ENCODE results near the gene EHMT1. TPM values are rescaled to one million over a fixed set of nuclear protein-coding genes. Genes with fewer than 3 reads are reported as not detected.

EHMT1 gene
- total and polyA plus RNA-seq, 2 of the 13 experiments (the other 11 are each of a cell fraction or from before 2014, with no cell fraction given): 23.0 to 27.1 TPM

DNA sequence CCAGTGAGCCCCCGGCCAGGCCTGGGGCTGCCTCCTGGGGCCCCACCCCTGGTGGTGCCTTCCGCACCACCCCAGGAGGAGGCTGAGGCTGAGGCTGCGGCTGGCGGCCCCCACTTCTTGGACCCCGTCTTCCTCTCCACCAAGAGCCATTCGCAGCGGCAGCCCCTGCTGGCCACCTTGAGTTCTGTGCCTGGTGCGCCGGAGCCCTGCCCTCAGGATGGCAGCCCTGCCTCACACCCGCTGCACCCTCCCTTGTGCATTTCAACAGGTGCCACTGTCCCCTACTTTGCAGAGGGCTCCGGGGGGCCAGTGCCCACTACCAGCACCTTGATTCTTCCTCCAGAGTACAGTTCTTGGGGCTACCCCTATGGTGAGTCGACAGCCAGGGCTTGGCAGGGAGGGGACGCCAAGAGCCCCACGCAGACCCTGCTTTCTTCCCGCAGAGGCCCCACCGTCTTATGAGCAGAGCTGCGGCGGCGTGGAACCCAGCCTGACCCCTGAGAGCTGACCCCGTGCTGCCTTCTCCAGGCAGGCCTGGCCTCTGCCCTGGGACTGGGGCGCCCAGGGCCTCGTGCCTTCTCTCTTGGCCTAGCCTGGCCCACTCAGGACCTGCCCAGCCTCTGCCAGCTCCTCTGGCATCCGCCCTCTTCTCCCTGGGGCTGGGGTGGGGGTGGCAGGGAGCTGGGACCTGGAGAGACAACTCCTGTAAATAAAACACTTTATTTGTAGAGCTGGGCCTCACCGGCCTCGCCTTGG is 4.0 kb upstream of the EHMT1 start:
- CTCF ChIA-PET (ENCODE audit: low intra/inter-chr PET ratio, low total read pairs): no interaction called here
- H2AFZ ChIP-seq (ENCODE audit: low read length): no peak overlapping the region
- ATAC-seq (no peak), FAIRE-seq (no peak), DNase-seq (ENCODE audit: low spot score) (no peak)
- no peaks in the 10 kb centered on the region; a peak in 1 of 5 replicates for H3K27me3 ChIP-seq (ENCODE audit: control insufficient read depth in 1 of 2, insufficient read depth in 2 of 2, low read length in 2 of 2)
- WGBS (ENCODE audit: low lambda C conversion rate): 98% methylated on average over 13 of the region's 25 CpGs
- POLR2A ChIA-PET: no interaction called here
- peaks cover 2% of the 10 kb centered on the region; the same call in 1 of the 2 replicates for H4K20me1 ChIP-seq (ENCODE audit: insufficient read depth, low read length)
- in situ Hi-C loops (cut with HindIII; ENCODE audit: extremely low pct_ligation_motif_present, low pct_unique_long_range_greater_than_20kb): no loop called here
- H3K9me3 ChIP-seq (ENCODE audit: low read length): no peaks in the 10 kb centered on the region
- no peak overlapping the region for H3K27ac ChIP-seq (ENCODE audit: extremely low read length, insufficient read depth, low read length)
- BruUV-seq (replicated peaks): no TSS peak
- no peak overlapping the region for H3K4me2 ChIP-seq (ENCODE audit: low read depth, low read length)
- intact Hi-C loops (cut with micrococcal nuclease; ENCODE audit: unreplicated experiment): no loop called here
- H3K79me2 ChIP-seq (ENCODE audit: insufficient read depth, low read length): peaks cover 25% of the 10 kb centered on the region
- H3K4me1 ChIP-seq (ENCODE audit: insufficient read depth, low read length): peaks cover 45% of the 10 kb centered on the region
- H3K4me3 ChIP-seq (replicated peaks in 1 of 3; ENCODE audit: insufficient read depth in 1 of 3, low read depth in 2 of 3, low read length in 3 of 3): no peak overlapping the region
- no peak overlapping the region for H3K9ac ChIP-seq (ENCODE audit: insufficient read depth, low read depth, low read length)
- peaks cover 3 to 13% of the 10 kb centered on the region in 2 experiments; a peak in 4 of 5 replicates for H3K36me3 ChIP-seq (replicated peaks in 1 of 2; ENCODE audit: control insufficient read depth in 1 of 2, insufficient read depth in 2 of 2, low read length in 2 of 2)
- TF ChIP-seq ZNF639 (CRISPR knock-in tag; conservative IDR thresholded peaks at IDR 0.05) (no peak), BRCA1 (CRISPR knock-in tag; IDR thresholded peaks at IDR 0.05) (no peak), CAMTA2 (CRISPR knock-in tag; IDR thresholded peaks at IDR 0.05; ENCODE audit: borderline replicate concordance) (no peak), GPN1 (CRISPR knock-in tag; IDR thresholded peaks at IDR 0.05; ENCODE audit: borderline replicate concordance) (no peak), AGO1 (IDR thresholded peaks at IDR 0.05; ENCODE audit: low read depth, low read length, poor library complexity, severe bottlenecking) (peak; percentile 4), ZSCAN30 (CRISPR knock-in tag; IDR thresholded peaks at IDR 0.05) (no peak), DPF2 (CRISPR knock-in tag; IDR thresholded peaks at IDR 0.05; ENCODE audit: borderline replicate concordance, low read depth) (no peak), ZMAT3 (CRISPR knock-in tag; conservative IDR thresholded peaks at IDR 0.05) (no peak), NFIC (IDR thresholded peaks at IDR 0.05; ENCODE audit: low read length) (no peak), GTF3A (CRISPR knock-in tag; conservative IDR thresholded peaks at IDR 0.05) (no peak), SP5 (CRISPR knock-in tag; IDR thresholded peaks at IDR 0.05; ENCODE audit: borderline replicate concordance, low read depth) (no peak), RAD21 (CRISPR knock-in tag; IDR thresholded peaks at IDR 0.05) (0 out of 2 replicates have a peak, but pooled peaks have one; percentile 10), MTA3 (CRISPR knock-in tag; IDR thresholded peaks at IDR 0.05) (no peak), ZNF484 (CRISPR knock-in tag; IDR thresholded peaks at IDR 0.05; ENCODE audit: borderline replicate concordance, low read depth) (peak; percentile 68; the same call in 1 of the 2 replicates), KLF16 (CRISPR knock-in tag; IDR thresholded peaks at IDR 0.05) (no peak), RBFOX2 (IDR thresholded peaks at IDR 0.05; ENCODE audit: low read depth, low read length) (peak; percentile 75), HNF4A (CRISPR knock-in tag; IDR thresholded peaks at IDR 0.05) (no peak), MXD3 (CRISPR knock-in tag; IDR thresholded peaks at IDR 0.05) (no peak), ZNF432 (CRISPR knock-in tag; IDR thresholded peaks at IDR 0.05; ENCODE audit: borderline replicate concordance) (no peak), SIN3B (IDR thresholded peaks at IDR 0.05; ENCODE audit: low read length) (no peak), ZFP37 (CRISPR knock-in tag; IDR thresholded peaks at IDR 0.05; ENCODE audit: borderline replicate concordance) (no peak), ZKSCAN8 (CRISPR knock-in tag; IDR thresholded peaks at IDR 0.05; ENCODE audit: borderline replicate concordance) (no peak)
- TF ChIP-seq, protein P1, sequence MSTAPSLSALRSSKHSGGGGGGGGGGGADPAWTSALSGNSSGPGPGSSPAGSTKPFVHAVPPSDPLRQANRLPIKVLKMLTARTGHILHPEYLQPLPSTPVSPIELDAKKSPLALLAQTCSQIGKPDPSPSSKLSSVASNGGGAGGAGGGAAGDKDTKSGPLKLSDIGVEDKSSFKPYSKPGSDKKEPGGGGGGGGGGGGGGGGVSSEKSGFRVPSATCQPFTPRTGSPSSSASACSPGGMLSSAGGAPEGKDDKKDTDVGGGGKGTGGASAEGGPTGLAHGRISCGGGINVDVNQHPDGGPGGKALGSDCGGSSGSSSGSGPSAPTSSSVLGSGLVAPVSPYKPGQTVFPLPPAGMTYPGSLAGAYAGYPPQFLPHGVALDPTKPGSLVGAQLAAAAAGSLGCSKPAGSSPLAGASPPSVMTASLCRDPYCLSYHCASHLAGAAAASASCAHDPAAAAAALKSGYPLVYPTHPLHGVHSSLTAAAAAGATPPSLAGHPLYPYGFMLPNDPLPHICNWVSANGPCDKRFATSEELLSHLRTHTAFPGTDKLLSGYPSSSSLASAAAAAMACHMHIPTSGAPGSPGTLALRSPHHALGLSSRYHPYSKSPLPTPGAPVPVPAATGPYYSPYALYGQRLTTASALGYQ (CRISPR knock-in tag; IDR thresholded peaks at IDR 0.05): no peak

All from HepG2 (cell line).